Measurements from ENCODE around the gene CYB5R3.

Gene CYB5R3

GRCh38 chr22:42649246-42650099, at the start of gene CYB5R3:
TSS of gene CYB5R3 (minus strand) at chr22:42649392. CDS start at chr22:42649315, 77 bp downstream.
- peak; percentile 68 for DNase-seq (ENCODE audit: low spot score)

- DNase-seq (ENCODE audit: low spot score) = no peak
Observed at GRCh38 chr22:42697542-42698013, 48.4 kb upstream of the CYB5R3 start.

DNA sequence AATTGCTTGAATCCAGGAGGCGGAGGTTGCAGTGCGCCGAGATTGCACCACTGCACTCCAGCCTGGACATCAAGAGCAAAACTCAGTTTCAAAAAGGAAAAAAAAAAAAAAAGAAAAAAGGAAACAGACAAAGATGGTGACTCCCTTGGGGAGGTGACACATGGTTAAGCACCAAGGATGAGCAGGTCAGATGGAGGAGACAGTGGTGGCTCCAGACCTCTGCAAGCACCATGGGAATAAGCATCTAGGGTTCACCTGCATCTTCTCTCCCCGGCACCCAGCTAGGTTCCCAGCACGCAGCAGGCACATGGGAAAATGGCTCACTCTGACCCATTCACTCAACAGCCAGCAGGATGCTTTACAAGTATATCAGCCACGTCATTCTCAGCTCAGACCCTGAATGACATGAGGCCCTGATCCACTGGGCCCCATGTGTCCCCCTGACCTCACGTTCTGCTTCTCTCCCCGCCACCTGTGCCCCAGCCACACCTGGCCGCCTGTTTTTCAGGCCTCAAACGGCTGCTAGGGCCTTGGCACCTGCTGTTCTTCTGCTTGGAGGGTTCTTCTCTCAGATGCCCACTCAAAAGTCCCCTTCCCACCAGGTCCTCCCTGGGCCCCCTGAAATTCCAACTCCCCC, 47.3 kb upstream of the CYB5R3 start:
- no peak for DNase-seq (ENCODE audit: low spot score)

DNA sequence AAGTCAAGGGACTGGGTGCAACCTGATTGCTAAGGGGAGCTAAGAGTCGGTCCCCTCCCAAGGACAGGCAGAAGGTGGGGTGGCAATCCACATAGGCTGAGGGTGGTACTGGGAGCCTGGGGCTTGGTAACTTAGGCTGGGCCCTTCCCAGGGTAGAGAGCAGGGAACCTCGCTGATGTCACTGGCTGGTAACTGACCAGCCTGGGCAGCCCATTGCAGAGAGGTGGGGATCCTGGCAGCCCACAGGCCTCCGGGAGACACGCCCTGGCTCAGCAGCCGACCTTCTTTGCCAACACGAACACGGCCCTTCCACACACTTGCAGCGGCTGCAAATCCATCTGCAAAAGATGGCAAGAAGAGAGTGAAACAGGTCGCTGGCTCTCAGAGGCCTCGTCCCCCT, 46.1 kb upstream of the CYB5R3 start:
- no peak for DNase-seq (ENCODE audit: low spot score)

- DNase-seq (ENCODE audit: low spot score) = no peak
Observed at GRCh38 chr22:42693763-42694683, 44.8 kb upstream of the CYB5R3 start.

GRCh38 chr22:42693055-42693762, 44.0 kb upstream of the CYB5R3 start:
- DNase-seq (ENCODE audit: low spot score) = no peak

GRCh38 chr22:42692239-42693054, 43.3 kb upstream of the CYB5R3 start:
- no peak for DNase-seq (ENCODE audit: low spot score)

- DNase-seq (ENCODE audit: low spot score) = no peak
Observed at GRCh38 chr22:42691440-42691839, 42.2 kb upstream of the CYB5R3 start.

DNA sequence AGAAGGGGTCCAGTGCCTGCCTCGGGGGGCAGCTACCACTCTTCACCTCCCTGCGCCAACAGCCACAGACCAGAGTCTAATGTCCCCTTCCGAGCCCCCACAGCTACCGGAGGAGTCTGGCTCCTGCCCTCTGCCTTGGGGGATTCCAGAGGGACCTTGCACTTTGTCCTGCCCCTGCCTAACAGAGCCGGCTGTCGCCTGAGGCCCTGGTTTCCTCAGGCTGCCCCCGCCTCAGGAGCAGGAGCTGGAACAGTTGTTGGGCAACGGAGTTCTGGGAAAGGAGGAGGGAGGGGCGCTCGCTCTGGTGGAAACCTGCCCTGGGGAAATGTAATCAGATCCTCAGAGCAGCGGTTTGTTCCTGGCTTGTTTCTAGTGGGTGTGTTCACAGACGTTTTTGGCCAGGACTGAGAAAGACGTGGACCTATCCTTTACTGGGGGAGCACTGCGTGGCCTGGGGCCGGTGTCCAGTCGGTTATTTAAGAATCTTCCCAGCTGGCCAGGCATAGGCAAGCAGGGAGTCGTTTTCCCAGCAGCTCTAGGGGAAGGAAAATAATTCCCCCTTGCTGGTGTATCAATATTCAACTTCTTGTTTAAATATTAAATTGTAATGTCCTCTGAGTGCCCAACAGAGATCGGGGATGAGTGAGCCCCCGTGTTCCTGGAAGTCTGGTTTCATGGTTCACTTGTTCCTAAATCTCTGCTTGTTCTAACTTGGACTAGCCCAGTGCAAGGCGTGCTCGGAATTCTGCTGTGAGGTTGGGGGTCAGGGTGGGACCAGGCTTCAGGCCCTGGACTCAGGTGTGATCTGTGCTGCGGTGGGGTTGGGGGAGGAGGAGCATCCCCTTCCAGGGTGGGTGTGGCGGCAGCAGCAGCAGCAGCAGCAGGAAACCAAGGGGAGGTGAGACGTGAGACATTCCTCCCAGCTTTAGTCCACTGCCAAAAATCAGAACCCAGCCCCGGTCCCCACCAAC, 39.3 kb upstream of the CYB5R3 start:
- DNase-seq (ENCODE audit: low spot score) = no peak

GRCh38 chr22:42686756-42687491, 37.7 kb upstream of the CYB5R3 start:
- no peak for DNase-seq (ENCODE audit: low spot score)

DNA sequence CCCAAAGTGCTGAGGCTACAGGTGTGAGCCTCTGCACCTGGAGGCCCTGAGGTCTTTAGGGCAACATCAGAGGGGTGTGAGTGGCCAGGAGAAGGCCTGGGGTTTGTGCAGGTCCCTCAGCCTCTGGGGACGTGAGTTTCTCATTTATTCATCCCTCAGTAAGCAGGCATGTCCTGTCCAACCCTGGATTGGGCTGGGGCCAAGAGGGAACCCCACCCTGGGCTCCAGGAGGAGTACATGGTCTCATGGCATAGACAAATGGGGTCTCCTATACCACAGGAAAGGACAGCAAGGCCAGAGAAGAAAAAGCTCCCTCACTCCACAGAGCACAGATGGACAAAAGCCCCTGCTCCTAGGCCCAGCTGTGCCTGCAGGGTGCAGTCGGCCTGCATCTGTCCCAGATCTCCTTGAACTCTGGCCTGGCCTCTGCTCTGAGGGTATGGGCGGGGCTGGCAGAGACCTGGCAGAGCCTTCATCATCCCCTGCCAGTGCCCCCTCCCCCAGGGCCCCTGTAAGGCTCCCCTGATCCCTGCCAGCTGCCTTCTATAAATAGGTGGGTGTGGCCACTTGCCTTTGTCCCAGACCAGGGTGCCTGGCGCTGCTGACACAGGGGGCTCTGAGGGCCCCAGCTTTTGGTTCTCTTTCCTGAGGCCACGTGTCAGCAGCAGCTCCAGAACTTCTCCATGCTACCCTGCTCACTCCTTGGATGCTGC, 36.9 kb upstream of the CYB5R3 start:
- DNase-seq (ENCODE audit: low spot score) = no peak

DNA sequence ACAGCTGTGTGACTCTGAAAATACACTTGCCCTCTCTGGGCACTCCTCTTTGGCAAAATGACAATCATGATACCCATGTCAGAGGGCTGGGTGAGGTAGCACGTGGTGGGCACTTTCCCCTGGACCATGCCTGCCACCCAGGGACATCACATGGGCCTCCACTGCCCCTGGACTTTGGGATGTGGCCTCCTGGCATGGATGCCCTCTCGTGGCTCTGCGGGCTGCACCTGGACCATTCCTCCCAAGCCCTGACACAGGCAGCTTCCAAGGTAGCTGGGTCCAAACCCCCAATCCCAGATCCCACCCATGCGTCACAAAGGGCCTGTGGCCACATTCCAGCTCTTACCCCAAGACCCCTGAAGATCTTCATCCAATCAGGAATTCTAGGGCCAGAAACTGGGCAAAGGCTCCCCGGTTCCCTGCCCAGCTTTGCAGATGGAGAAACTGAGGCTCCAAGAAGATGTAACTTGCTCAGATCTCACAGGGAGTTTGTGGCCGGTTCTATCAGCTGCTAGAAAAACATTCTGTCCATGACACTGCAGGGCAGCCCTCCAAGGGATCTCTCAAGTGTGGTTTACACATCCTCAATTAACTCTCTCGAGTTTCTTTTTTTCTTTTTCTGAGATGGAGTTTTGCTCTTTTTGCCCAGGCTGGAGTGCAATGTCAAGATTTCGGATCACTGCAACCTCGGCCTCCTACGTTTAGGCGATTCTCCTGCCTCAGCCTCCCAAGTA, 35.4 kb upstream of the CYB5R3 start:
- no peak for DNase-seq (ENCODE audit: low spot score)

- DNase-seq (ENCODE audit: low spot score) = no peak
Observed at GRCh38 chr22:42683578-42684283, 34.5 kb upstream of the CYB5R3 start.

DNA sequence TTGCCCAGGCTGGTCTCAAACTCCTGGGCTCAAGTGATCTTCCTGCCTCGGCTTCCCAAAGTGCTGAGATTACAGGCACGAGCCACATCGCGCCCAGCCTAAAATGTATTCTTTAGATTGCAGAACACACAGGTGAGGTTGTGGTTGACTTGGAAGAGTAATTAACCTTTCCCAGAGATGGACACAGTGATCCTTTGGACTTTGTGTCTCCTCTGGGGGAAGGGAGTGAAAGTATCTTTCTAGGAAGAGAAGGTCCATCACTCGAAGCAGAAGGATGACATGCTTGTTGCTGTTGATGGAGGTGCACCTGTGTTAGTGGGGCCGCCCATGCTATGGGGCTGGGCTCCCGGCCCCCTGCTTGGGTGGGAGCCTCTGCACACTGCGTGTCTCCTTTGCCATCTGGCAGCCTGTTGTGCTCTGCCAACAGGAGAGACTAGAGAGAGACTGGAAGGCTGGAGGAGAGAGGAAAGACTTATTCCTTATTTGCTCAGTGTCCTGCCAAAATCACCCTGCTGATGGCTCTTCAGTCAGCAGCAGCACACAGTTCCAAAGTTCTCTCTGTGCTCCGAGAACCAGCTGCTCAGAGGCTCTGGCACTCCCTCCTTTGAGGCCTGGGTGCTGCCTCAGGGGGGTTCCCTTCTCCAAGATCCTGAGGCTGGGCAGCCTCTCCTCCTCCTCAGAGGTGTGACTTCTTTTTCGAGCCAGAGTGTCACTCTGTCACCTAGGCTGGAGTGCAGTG, 33.1 kb upstream of the CYB5R3 start:
- DNase-seq (ENCODE audit: low spot score) = no peak

DNA sequence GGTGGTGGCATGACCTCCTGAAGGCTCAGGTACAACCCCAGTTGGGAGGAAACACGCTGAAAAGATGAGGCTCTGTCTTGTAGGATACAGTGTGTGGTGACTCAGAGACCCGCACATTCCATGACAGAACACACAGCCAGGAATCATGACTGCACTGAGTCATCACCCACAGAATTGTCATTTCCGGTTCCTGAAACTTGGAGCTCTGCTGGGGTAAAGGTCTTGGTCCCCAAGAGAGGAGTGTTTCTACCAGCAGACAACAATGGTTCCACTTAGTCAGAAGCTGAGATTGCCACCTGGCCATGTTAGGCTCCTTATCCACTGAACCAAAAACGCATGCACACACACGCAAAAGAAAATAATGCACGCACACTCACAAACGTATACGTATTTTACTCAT, 31.5 kb upstream of the CYB5R3 start:
- no peak for DNase-seq (ENCODE audit: low spot score)

GRCh38 chr22:42679691-42680090, 30.5 kb upstream of the CYB5R3 start:
- DNase-seq (ENCODE audit: low spot score) = no peak
